ENCODE results near the gene C2orf92.

C2orf92 gene

GRCh38 chr2:97730245-97730644 is 60.7 kb downstream of the C2orf92 start:
- no peak overlapping the region for H3K4me3 ChIP-seq (ENCODE audit: control insufficient read depth, low read depth, low read length)
- TF ChIP-seq CTCF (IDR thresholded peaks at IDR 0.05; ENCODE audit: control insufficient read depth, insufficient read depth, low read depth, low read length, missing control alignments): no peak
- DNase-seq (ENCODE audit: low read depth): no peak

GRCh38 chr2:97731274-97732020 is 61.9 kb downstream of the C2orf92 start:
- no peak overlapping the region for H3K4me3 ChIP-seq (ENCODE audit: control insufficient read depth, low read depth, low read length)
- no peak for DNase-seq (ENCODE audit: low read depth)
- no peak for TF ChIP-seq CTCF (IDR thresholded peaks at IDR 0.05; ENCODE audit: control insufficient read depth, insufficient read depth, low read depth, low read length, missing control alignments)

GRCh38 chr2:97732436-97733340 is 63.2 kb downstream of the C2orf92 start:
- no peak for DNase-seq (ENCODE audit: low read depth)
- H3K4me3 ChIP-seq (ENCODE audit: control insufficient read depth, low read depth, low read length): no peak overlapping the region
- TF ChIP-seq CTCF (IDR thresholded peaks at IDR 0.05; ENCODE audit: control insufficient read depth, insufficient read depth, low read depth, low read length, missing control alignments): no peak

- no peak for TF ChIP-seq CTCF (IDR thresholded peaks at IDR 0.05; ENCODE audit: control insufficient read depth, insufficient read depth, low read depth, low read length, missing control alignments)
- no peak for DNase-seq (ENCODE audit: low read depth)
- H3K4me3 ChIP-seq (ENCODE audit: control insufficient read depth, low read depth, low read length): no peak overlapping the region
Measured at GRCh38 chr2:97733341-97734035, 64.0 kb downstream of the C2orf92 start.

- no peak for DNase-seq (ENCODE audit: low read depth)
- TF ChIP-seq CTCF (IDR thresholded peaks at IDR 0.05; ENCODE audit: control insufficient read depth, insufficient read depth, low read depth, low read length, missing control alignments): no peak
Measured at GRCh38 chr2:97734061-97735051, 64.8 kb downstream of the C2orf92 start.

More at GRCh38 chr2:97734061-97735051, 64.8 kb downstream of the C2orf92 start:
- H3K4me3 ChIP-seq (ENCODE audit: control insufficient read depth, low read depth, low read length): no peak overlapping the region
